ENCODE results near the gene GPR25.

The GPR25 gene

DNA sequence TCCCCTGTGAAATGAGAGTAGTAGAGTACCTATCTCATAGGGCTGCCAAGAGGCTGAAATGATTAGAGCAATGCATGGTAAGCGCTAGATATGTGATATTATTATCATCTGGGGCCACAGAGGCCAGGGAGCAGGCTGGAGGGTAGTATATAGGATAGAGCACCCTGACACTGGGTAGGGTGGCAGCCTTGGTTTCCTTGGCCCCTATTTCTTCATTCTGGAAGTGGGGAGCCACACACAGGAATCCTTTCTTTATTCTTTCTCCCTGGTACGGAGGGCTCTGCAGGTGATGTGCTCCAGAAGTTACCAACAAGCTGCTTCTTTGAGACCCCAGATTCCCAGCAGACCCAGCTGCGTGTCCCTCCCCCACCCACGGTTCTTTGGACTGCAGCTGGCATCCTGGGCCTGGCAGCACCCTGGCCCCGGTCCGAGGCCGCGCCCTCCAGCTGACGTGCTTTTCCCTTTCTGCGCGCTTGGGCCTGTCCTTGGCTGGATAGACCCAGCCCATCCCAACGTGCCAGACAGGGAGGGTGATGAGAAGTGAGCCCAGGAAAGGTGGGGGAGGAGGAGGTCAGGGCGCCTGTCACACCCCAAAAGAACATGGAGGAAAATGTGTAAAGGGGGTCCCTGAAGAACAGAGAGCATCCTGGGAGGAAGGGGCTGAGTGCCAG, 40.1 kb downstream of the GPR25 start:
- no peak for DNase-seq (ENCODE audit: low read depth)

DNA sequence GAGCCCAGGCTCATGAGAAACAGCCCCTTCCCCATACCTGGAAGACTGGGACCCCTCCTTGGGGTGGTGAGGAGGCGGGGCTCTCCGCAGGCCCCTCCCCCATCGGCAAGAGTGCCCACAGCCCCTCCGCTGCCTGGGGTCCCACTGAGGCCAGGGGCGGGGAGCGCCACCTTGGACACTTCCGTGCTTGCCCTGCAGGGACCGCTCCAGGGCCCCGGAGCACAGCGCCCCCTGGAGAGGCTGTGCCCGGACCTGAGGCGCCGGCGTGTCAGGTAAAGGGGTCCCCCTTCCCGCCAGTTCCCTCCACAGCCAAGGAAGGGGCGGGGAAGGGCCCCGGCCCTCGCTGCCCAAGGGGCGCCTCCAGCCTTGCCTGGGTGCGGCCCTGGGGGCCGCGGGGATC, 43.4 kb downstream of the GPR25 start:
- no peak for DNase-seq (ENCODE audit: low read depth)

DNA sequence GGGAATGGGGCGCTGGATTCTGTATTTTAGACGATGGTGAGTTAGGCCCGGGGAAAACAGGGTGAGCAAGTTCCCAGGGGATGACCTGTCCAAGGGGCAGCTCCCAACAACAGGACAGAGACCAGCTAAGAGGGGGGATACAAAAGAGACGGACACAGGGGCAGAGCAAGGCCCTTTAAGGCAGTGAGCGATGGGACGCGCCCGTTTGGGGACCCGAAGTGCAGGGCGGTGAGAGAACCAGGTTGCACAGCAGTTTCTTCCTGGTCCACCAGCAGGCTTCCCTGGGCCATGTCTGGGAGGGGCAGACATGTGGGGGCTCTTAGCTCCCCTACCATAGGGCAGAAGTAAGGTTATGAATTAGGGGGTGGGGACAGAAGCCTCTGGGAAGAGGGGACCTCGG, 43.9 kb downstream of the GPR25 start:
- no peak for DNase-seq (ENCODE audit: low read depth)

DNA sequence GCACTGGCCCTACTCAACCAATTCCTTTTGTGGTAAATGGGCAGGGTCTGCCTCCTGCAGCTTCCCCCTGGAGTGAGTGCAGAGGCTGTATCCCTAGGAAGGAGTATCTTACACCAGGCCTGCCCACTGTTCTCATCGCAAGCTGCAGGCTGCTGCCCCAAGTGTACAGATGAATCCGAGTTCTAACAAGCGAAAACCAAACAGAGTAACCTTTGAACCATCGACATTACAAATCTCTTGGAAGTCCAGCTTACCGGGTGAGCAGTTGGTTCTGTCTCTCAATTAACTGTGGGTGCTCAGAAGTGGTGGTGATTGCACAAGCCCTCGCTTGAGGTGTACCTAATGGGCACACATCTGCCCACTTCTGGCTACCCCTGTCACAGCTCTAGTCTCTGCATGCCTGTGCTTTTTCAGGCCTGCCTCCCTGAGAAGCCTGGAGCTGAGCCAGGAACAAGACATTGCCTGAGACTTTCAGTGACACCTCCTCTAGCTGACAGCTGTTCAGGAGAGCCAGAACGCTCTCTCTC, 44.6 kb downstream of the GPR25 start:
- DNase-seq (ENCODE audit: low read depth) = no peak

DNA sequence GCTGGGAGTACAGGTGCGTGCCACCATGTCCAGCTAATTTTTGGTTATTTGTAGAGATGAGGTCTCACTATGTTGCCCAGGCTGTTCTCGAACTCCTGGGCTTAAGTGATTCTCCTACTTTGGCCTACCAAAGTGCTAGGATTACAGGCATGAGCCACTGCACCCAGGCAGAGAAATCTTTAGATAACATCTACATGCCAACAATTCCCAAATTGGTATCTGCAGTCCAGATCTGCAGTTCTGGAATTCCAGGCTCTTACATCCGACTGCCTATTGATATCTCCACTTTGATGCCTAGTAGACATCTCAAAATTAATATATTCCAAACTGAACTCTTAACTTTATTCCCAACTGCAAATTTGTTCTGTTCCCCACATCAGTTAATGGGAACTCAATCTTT, 45.2 kb downstream of the GPR25 start:
- no peak for DNase-seq (ENCODE audit: low read depth)

DNA sequence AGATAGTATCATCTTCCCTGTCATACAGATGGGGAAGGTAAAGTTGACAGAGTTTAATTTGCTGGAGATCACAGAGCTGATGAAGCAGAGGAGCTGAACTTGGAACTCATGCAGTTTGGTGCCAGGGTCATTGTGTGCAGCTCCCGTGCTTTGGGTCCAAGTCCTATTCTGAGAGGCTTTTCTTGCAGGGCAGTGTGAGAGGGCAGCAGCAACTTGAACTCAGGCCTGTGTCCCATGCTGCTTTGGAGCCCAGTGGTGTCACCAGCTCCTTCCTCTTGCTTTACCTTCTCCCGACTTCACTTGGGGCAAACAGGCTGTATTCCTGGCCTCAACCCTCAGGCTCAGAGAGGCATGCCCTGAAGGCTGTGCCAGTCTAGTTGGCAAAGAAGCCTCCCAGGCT, 46.6 kb downstream of the GPR25 start:
- no peak for DNase-seq (ENCODE audit: low read depth)

DNA sequence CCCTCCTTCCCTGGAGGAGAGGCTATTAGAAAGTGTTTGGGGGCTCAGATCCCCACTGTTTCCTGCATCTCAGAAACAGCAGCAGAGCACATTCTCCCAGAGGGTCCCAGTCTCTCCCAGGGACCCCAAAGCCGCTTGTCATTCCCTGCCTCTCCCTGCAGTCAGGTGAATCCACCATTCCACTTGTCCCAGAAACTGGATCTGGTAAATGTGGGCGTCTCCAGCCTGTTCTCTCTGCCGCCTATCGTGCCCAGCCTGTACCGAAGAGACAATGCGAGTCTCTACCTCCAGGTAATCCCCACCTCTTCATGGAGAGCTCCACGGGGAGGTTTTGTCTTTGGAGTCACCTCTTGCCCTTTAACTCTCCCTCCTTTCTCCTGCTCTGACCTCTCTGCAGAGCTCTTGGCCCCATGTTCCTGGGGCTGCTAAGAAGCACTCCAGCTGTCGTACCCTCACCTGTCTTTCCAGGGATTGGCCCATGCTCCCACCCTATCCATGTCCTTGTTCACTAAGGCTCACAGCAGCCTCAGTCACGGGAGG, 48.9 kb downstream of the GPR25 start:
- DNase-seq (ENCODE audit: low read depth) = no peak

DNA sequence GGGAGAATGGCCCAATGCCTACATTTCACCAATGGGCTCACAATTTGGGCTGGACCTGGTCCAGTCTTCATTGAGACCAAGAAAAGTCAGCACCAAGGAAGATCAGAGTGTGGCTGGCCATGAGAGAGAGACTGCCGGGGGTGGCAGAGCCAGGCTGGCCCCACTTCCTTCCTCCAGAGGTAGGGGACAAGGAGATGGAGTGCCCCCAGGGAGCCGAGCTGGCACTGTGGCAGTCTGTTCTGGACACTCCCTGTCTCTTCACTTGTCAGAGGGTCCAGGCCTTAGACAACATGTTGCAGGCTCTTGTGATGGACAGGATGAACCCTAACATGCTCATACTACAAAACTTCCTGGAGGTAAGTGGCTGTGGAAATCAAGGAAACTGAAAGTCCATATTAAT, 49.6 kb downstream of the GPR25 start:
- DNase-seq (ENCODE audit: low read depth) = no peak

DNA sequence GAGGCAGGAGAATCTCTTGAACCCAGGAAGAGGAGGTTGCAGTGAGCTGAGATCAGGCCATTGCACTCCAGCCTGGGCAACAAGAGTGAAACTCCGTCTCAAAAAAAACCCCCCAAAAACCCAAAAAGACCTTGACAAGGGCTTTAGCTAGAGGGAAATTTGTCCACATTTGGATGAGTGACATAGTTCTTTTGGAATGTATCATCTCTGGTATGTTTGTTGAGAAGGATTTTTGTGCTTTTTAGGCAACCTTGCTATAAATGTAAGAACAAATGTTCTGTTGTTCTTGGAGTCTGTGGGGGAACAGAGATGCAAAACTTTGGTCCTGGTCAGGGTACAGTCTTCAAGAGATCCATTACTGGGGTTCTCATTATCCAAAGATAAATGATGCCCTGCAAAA, 50.8 kb downstream of the GPR25 start:
- no peak for DNase-seq (ENCODE audit: low read depth)
